Mucosa of gallbladder (tissue), 1 donor: ENCODE results near the gene MIOX. TPM values are rescaled to one million over a fixed set of nuclear protein-coding genes. Genes with fewer than 3 reads are reported as not detected.

Source experiments
- DNase-seq: peaks from one replicate; pipeline ENCODE4 v3.0.0-alpha.2; 2020; ENCODE audit warnings: low spot score
- total RNA-seq: library from RNA; stranded (reverse); gene quantifications from one replicate; pipeline ENCODE4 v1.2.1, GENCODE V29; 2021
- donor health status: DM: no; HTN: no; CAD: no.

MIOX gene
- total RNA-seq, 1 donor from 2014 or later: 1.6 TPM

GRCh38 chr22:50489363-50490243 lies 2.9 kb downstream of the MIOX start:
- no peak for DNase-seq

GRCh38 chr22:50490531-50491308 lies 4.1 kb downstream of the MIOX start:
- DNase-seq: no peak

- peak; percentile 46 for DNase-seq
These were observed 10.4 kb downstream of the MIOX start for GRCh38 chr22:50497093-50497492.

- peak; percentile 79 for DNase-seq
These were observed 11.7 kb downstream of the MIOX start for GRCh38 chr22:50498322-50498890.

GRCh38 chr22:50500452-50500851 lies 13.8 kb downstream of the MIOX start:
- no peak for DNase-seq

- no peak for DNase-seq
These were observed 15.4 kb downstream of the MIOX start for GRCh38 chr22:50502096-50502495.

- DNase-seq: no peak
These were observed 16.2 kb downstream of the MIOX start for GRCh38 chr22:50502628-50503474.

GRCh38 chr22:50503475-50504145 lies 17.0 kb downstream of the MIOX start:
- no peak for DNase-seq

GRCh38 chr22:50504369-50505211 lies 17.9 kb downstream of the MIOX start:
- no peak for DNase-seq

GRCh38 chr22:50505276-50505775 lies 18.7 kb downstream of the MIOX start:
- DNase-seq: no peak

- no peak for DNase-seq
These were observed 19.3 kb downstream of the MIOX start for GRCh38 chr22:50505776-50506610.

GRCh38 chr22:50506611-50507420 lies 20.2 kb downstream of the MIOX start:
- DNase-seq: no peak

GRCh38 chr22:50507421-50507990 lies 20.8 kb downstream of the MIOX start, which contains the start of gene LMF2:
Gene LMF2, minus strand, starts transcription at chr22:50507702. Its CDS starts 27 bp downstream, at chr22:50507675.
- DNase-seq: peak; percentile 93

- DNase-seq: peak; percentile 97
These were observed 21.6 kb downstream of the MIOX start, which contains the start of gene NCAPH2 for GRCh38 chr22:50507991-50508884. Gene NCAPH2, plus strand, starts transcription at chr22:50508224. Its CDS starts 114 bp downstream, at chr22:50508338.

- DNase-seq: no peak
These were observed 22.2 kb downstream of the MIOX start for GRCh38 chr22:50508897-50509296.

- no peak for DNase-seq
These were observed 26.5 kb downstream of the MIOX start for GRCh38 chr22:50513175-50513574.
